ENCODE results near the gene SMIM3. TPM values are rescaled to one million over a fixed set of nuclear protein-coding genes. Genes with fewer than 3 reads are reported as not detected.
"Not testable (repeated sequence)": the region's sequence is repeated elsewhere in the genome, so short reads cannot be mapped to it uniquely, and the experiment has no call there.

SMIM3 gene
- total RNA-seq, 1 donor from 2014 or later = 15.2 TPM

DNA sequence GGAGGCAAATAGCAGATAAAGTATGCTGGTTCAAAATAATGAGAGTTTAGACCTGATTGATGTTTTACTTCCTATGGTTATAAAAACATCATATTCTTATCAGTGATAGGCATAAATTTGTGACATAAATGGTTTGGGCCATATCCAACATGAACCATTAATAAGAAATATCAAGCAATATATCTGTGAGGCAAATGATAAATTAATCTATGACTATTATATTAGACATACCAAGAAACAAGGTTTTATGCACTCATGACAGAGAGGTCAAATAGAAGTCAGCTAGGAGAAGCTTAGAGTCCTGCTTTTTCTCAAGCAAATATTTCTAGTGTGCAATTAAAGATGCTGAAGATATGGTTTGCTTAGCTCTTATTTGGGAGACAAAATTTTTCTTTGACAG, 10.4 kb downstream of the SMIM3 start:
- ATAC-seq = no peak
- intact Hi-C loops (cut with micrococcal nuclease) = no loop called here

DNA sequence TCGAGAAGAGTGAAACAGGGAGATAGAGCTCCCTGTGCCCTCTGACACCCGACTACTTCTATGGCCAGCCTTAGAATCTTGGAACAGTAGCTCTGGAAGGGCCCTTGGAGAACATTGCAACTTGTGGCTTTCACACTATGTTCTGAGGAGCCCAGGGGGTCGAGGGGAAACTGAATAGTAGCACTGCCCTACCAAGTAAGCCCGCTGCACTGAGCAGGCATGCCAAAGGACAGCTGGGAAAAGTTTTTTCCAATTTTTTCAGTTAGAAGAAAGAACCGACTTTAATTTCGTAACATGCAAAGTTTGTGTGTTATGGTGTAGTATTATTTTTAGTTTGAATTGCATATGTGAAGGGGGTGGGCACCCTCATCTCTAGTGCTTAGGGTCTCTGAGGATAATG, 10.9 kb downstream of the SMIM3 start:
- peak; percentile 26 for ATAC-seq
- no peak for DNase-seq

More for the DNA sequence above, 10.4 kb downstream of the SMIM3 start:
- no peak for DNase-seq

DNA sequence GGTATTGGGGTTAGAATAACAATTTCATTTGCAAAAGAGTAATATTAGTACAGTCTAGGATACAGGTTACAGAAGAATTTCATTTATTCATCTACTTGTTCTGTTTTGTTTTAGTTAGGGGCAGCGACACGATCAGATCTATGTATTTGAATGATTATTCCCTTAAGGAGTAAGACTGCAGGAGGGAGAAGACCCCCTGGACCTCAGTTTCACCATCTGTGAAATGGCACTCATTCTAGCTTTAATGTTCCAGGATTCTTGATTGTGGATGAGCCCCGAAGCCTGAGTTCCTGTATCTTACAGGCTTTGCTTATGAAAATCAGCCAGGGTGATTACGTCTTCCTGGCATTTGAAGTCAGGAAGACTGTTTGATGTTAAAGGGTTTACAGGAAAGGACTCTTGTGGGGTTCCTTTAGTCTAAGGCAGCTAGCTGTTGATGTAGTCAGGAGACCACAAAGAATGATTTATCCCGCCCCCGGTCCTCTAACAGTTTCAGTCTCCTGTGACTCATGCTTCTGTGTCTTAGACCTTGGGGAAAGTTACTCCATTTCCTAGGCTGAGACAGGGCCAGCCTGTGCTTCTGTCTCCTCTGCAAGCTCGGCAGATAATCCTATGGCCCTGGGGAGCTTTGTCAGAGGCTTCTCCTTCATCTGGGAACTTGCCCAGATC, 11.5 kb downstream of the SMIM3 start:
- DNase-seq = no peak
- ATAC-seq = peak; percentile 75
- intact Hi-C loops (cut with micrococcal nuclease) = no loop called here

More for the DNA sequence above, 10.9 kb downstream of the SMIM3 start:
- intact Hi-C loops (cut with micrococcal nuclease) = no loop called here

DNA sequence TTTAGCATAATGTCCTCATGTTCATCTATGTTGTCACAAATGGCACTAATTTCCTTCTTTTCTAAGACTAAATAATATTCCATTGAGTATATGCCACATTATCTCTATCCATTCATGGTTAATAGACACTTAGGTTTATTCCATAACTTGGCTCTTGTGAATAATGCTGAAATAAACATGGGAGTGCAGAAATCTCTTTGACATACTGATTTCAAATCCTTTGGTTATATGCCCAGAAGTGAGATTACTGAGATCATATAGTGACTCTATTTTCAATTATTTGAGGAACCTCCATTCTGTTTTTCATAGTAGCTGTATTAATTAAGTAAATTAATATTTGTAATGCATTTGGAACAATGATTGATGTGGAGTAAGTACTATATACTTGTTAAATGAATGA, 13.0 kb downstream of the SMIM3 start:
- intact Hi-C loops (cut with micrococcal nuclease) = no loop called here
- DNase-seq (no peak), ATAC-seq (no peak)

DNA sequence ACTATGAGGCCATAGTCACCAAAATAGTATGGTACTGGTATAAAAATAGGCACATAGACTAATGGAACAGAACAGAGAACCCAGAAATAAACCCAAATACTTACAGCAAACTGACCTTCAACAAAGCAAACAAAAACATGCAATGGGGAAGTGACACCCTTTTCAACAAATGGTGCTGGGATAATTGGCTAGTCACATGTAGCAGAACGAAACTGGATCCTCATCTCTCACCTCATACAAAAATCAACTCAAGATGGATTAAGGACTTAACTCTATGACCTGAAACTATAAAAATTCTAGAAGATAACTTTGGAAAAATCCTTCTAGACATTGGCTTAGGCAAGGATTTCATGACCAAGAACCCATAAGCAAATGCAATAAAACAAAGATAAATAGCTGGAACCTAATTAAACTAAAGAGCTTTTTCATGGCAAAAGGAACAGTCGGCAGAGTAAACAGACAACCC, 14.9 kb downstream of the SMIM3 start:
- intact Hi-C loops (cut with micrococcal nuclease); ATAC-seq; DNase-seq: not testable (repeated sequence)

DNA sequence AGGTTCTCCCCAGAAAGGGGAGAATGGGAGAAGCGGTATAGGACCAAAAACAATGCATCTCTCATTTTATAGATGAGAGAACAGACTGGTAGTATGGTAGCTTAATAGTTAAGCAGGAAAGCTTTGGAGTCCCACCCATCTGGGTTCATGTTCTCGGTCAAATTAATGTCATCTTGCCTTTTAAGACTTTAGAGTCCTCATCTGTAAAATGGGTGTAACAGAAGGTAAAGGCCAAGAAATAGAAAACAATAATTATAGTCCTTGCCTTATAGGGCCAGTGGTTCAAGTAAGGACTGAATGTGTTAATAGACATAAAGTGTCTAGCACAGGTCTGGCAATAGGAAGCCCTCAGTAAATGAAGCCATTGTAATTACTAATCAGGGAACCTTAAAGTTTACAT, 16.4 kb downstream of the SMIM3 start:
- DNase-seq (no peak), ATAC-seq (no peak)
- intact Hi-C loops (cut with micrococcal nuclease) = no loop called here

DNA sequence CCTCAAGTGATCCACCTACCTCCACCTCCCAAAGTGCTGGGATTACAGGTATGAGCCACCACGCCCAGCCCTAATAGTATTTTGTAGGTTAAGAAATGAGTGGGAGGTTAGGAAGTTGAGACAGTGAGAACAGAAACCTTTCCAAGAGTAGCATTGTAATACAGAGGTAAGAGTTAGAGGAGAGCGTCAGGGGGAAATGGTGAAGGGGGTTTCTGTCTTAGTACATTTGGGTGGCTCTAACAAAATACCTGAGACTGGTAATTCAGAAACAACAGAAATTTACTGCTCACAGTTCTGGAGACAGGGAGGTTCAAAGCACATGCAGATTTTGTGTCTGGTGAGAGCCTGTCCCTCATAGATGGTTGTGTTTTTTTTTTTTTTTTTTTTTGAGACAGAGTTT, 18.8 kb downstream of the SMIM3 start:
- DNase-seq (no peak), ATAC-seq (no peak)
- intact Hi-C loops (cut with micrococcal nuclease) = no loop called here

DNA sequence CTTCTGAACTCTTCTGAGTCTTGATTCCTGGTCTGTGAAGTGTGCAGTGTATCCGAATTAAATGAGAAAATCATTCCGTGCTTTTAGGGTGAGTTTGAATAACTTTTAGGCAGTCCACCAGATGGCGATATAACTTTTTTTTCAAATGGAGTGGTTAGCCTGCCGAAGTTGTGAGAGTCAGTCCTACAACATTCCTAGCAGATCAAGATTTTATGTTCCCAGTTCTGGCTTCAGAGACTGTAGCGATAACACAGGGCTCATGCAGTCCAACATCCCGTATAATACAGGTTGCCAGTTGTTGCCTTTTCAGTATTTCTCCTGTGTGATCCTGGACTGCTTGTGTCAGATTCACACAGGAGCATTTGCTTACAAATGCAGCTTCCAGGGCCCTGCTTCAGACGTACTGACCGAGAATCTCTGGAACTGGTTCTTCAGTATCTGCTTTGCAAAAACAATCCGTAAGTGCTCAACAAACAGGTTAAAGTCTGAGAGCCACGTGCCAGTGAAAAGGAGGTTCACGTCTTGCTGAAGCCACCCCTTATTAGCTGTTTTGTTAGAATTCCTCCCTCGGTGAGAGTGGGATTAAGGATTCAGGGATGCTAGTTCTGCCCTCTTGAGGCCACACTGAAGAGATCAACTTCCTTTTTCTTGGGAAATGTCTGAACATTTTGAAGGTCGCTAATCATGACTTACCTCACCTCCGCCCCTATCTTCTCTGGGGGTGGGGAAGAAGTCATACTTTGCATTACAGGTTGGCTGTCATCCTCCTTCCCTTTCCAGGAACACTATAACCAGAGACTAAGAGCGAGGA, 22.8 kb downstream of the SMIM3 start:
- intact Hi-C loops (cut with micrococcal nuclease) = loop anchor here (5.0 kb wide), 1 partner anchor 46 kb away; the partner anchor contains the start of gene IRGM
- ATAC-seq = peak; percentile 86
- DNase-seq = no peak

DNA sequence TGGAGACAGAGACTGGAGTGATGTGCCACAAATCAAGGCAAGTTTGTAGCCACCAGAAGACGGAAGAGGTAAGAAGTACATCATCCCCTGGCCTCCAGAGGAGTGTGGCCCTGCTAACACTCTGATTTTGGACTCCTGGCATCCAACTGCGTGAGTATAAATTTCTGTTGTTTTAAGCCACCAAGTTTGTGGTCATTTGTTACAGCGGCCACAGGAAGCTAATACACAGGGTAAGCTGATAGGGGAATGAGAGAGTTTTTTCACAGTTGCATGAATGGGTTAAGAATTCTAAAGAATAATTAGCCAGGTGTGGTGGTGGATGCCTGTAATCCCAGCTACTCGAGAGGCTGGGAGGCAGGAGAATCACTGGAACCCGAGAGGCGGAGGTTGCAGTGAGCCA, 25.8 kb downstream of the SMIM3 start:
- DNase-seq (no peak), ATAC-seq (no peak)
- intact Hi-C loops (cut with micrococcal nuclease) = loop anchor here (5.0 kb wide), 1 partner anchor 43 kb away; the partner anchor contains the start of gene IRGM

DNA sequence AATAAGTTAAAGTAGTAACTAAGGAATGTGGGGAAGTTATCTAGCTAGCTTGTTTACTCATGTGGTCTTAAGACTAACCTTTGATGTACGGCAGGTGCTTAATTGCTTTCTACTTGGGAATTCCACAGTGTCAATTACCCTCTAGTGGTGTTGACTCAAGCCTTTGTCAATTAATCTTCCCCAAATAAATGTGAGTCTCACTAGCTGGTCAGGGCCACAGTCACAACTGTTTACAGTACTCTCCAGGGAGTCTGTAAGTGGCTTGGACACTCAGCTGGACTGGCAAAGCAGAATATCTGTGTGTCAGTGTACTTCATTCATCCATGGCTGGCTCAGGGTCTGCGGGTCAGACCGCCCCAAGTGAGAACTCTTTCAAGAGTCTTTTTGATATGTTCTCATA, 30.8 kb downstream of the SMIM3 start:
- ATAC-seq (no peak), DNase-seq (no peak)
- intact Hi-C loops (cut with micrococcal nuclease) = no loop called here

DNA sequence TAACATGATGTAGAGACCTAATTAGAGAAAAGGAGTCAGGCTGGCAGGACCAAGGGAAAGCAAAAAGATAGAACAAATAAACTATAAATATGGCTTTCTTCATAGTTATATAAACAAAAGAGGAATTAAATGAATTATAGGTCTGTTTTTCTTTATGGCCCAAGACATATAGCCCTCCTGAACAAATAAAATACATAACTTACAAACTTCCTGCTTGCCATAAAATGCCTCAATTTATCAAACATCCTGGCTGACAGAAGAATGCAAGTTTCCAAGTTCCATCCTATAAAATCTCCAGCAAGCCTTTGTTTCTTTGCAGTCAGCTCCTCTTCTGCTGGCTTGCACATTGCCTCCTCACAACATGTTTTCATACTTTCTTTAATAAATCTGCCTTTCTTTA, 36.5 kb downstream of the SMIM3 start:
- intact Hi-C loops (cut with micrococcal nuclease) = no loop called here
- DNase-seq (no peak), ATAC-seq (no peak)

DNA sequence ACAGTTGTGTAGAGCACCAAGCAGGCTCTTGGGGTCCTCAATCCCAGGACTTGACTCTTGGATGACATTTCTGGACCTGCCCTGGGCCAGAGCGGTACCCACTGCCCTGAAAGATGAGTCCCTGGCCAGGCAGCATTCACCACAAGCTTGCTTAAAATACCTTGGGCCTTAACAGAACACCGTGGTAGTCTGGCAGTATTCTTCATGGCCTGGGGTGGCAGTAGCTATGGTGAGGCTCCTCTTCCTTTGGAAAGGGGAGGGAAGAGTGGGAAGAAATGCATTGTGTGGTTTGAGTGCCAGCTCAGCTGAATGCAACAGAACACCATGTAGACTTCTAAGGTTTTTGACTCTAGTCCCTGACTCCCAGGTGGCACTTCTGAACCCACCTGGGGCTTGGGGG, 38.4 kb downstream of the SMIM3 start:
- no peak for ATAC-seq
- no peak for DNase-seq
- intact Hi-C loops (cut with micrococcal nuclease) = no loop called here

DNA sequence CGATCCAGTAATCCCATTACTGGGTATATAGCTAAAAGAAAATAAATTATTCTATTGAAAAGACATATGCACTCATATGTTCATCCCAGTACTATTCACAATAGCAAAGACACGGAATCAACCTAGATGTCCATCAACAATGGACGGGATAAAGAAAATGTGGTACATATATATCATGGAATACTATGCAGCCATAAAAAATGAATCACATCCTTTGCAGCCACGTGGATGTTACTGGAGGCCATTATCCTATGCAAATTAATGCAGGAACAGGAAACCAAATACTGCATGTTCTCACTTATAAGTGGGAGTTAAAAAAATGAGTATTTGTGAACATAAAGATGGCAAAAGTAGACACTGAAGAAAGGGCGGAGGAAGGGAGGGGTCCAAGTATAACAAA, 51.2 kb downstream of the SMIM3 start:
- no peak for ATAC-seq
- DNase-seq = no peak
- intact Hi-C loops (cut with micrococcal nuclease) = no loop called here

DNA sequence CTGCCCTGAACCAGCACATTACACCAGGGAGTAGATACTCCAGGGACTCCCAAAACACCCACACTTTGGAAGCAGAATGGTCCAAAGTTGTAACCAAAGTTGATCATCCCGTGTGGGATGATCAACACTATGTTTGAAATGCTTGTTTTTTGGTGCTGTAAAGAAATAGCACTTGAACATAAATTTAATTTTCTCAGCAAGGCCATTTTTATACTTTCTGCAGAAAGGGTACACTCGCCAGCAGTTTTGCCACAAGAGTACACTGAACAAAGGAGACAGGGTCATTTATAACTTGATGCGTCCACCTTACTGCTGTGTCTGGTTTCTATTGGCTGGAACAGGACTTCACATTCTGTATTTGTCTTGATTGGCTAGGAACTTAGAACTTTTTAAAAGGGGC, 53.3 kb downstream of the SMIM3 start:
- DNase-seq; ATAC-seq; intact Hi-C loops (cut with micrococcal nuclease): not testable (repeated sequence)

DNA sequence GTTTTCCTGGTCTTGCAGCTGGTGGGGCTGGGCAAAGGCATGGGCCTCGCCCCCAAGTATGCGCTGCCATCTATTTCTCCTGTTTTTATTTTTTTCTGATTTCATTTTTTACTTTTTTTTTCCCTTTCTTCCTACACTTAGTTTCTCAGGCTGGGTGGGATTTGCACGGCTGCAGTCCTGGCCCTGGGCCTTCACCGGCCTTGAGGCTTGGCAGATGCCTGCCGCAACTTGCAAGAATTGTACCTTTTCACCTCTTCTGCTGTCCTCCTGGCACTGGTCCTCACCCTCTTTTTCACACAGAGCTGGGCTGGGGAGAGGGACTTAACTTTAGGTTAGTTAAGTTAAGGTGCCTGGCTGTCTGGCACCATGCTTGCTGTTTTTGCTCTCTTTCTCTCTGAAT, 57.5 kb downstream of the SMIM3 start:
- intact Hi-C loops (cut with micrococcal nuclease) = no loop called here
- ATAC-seq (no peak), DNase-seq (no peak)

DNA sequence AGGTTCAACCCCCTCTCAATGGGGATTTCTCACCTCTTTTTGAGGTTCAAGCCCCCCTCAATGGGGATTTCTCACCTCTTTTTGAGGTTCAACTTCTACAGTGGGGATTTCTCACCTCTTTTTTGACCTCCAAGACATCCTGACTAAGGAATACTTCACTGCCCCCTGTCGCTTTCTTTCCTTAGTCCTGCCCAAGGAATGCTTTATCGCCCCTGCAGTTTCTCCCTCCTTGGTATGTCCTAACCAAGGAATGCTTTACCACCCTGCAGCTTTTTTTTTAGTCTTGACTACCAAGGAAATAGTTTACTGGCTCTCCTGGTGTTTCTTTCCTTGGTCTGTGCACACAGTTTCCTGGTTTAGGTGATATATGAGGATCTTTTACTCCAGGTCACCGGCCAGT, 58.1 kb downstream of the SMIM3 start:
- intact Hi-C loops (cut with micrococcal nuclease) = no loop called here
- ATAC-seq (no peak), DNase-seq (no peak)

DNA sequence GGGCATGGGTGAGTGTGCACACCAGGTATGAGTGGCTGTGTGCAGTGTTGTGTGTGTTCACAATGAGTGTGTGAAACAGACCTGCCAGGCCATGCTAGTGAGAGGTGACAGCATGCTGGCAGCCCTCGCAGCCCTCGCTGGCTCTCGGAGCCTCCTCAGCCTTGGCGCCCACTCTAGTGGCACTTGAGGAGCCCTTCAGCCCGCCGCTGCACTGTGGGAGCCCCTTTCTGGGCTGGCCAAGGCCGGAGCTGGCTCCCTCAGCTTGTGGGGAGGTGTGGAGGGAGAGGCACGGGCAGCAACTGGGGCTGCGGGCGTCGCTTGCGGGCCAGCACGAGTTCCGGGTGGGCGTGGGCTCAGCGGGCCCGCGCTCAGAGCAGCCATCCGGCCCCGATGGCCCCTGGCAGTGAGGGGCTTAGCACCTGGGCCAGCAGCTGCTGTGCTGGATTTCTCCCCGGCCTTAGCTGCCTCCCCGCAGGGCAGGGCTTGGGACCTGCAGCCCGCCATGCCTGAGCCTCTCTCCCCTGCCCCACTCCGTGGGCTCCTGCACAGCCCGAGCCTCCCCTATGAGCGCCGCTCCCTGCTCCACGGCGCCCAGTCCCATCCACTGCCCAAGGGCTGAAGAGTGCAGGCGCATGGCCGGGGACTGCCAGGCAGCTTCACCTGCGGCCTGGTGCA, 66.8 kb downstream of the SMIM3 start:
- not testable (repeated sequence) for DNase-seq, ATAC-seq
- intact Hi-C loops (cut with micrococcal nuclease) = loop anchor here (5.0 to 10.0 kb wide), 2 partner anchors 43 to 281 kb away; no protein-coding TSS in a partner anchor

DNA sequence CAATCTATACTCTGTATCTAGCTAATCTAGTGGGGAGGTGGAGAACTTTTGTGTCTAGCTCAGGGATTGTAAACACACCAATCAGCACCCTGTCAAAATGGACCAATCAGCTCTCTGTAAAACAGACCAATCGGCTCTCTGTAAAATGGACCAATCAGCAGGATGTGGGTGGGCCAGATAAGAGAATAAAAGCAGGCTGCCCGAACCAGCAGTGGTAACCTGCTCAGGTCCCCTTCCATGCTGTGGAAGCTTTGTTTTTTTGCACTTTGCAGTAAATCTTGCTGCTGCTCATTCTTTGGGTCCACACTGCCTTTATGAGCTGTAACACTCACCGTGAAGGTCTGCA, 67.7 kb downstream of the SMIM3 start, which contains the start of gene IRGM:
TSS of gene IRGM (plus strand) at position 214 of the 346 bp plus-strand sequence. CDS start 1,603 bp downstream, outside the sequence.
- not testable (repeated sequence) for DNase-seq, ATAC-seq
- intact Hi-C loops (cut with micrococcal nuclease) = loop anchor here (5.0 to 10.0 kb wide), 2 partner anchors 44 to 281 kb away; no protein-coding TSS in a partner anchor

All from left ventricle myocardium superior (tissue), 1 donor.